NCI-H526 treated with DMSO at 0.1 percent for 48 hours (cell line): ENCODE measurements around the gene PCSK2.

Source experiments
- DNase-seq: peaks from one replicate; lab custom pipeline; 2025; lab: John Stamatoyannopoulos, UW

Gene PCSK2

GRCh38 chr20:17395729-17396128 is 168.9 kb downstream of the PCSK2 start:
- no peak for DNase-seq

GRCh38 chr20:17399303-17399985 is 172.6 kb downstream of the PCSK2 start:
- no peak for DNase-seq

GRCh38 chr20:17403461-17403860 is 176.6 kb downstream of the PCSK2 start:
- no peak for DNase-seq

- no peak for DNase-seq
Measured at GRCh38 chr20:17406051-17406590, 179.3 kb downstream of the PCSK2 start.

- DNase-seq: no peak
Measured at GRCh38 chr20:17407550-17407949, 180.7 kb downstream of the PCSK2 start.

- no peak for DNase-seq
Measured at GRCh38 chr20:17417225-17417624, 190.4 kb downstream of the PCSK2 start.

- DNase-seq: no peak
Measured at GRCh38 chr20:17418737-17419136, 191.9 kb downstream of the PCSK2 start.

- no peak for DNase-seq
Measured at GRCh38 chr20:17419479-17420041, 192.7 kb downstream of the PCSK2 start.

GRCh38 chr20:17421493-17421892 is 194.7 kb downstream of the PCSK2 start:
- no peak for DNase-seq

GRCh38 chr20:17423782-17424181 is 196.9 kb downstream of the PCSK2 start:
- DNase-seq: no peak

- no peak for DNase-seq
Measured at GRCh38 chr20:17427638-17428037, 200.8 kb downstream of the PCSK2 start.

- DNase-seq: no peak
Measured at GRCh38 chr20:17430125-17430950, 203.5 kb downstream of the PCSK2 start.

GRCh38 chr20:17431621-17432364 is 205.0 kb downstream of the PCSK2 start:
- DNase-seq: peak; percentile 11

GRCh38 chr20:17436664-17437063 is 209.8 kb downstream of the PCSK2 start:
- DNase-seq: no peak

GRCh38 chr20:17437251-17437650 is 210.4 kb downstream of the PCSK2 start:
- no peak for DNase-seq

GRCh38 chr20:17438436-17439039 is 211.7 kb downstream of the PCSK2 start:
- DNase-seq: no peak

GRCh38 chr20:17439616-17440296 is 212.9 kb downstream of the PCSK2 start:
- DNase-seq: no peak

- no peak for DNase-seq
Measured at GRCh38 chr20:17441745-17442144, 214.9 kb downstream of the PCSK2 start.

- DNase-seq: no peak
Measured at GRCh38 chr20:17442588-17442987, 215.7 kb downstream of the PCSK2 start.

- DNase-seq: no peak
Measured at GRCh38 chr20:17443131-17443858, 216.5 kb downstream of the PCSK2 start.
